Measurements from ENCODE around the gene PITX2. TPM values are rescaled to one million over a fixed set of nuclear protein-coding genes. Genes with fewer than 3 reads are reported as not detected.
A peak's percentile ranks its signal among the peaks of the same experiment; 100 is the strongest.

The PITX2 gene
- total RNA-seq, 1 experiment from 2014 or later = 8.5 TPM

- Histone ChIP-seq H3T11ph (ENCODE audit: low read length) (no peak overlapping the region), H2AK5ac (ENCODE audit: insufficient read length, low read length) (no peak overlapping the region), H3K18ac (ENCODE audit: insufficient read length, low read depth, low read length) (no peak overlapping the region), H3K79me1 (ENCODE audit: insufficient read depth, low read depth, low read length, poor library complexity, severe bottlenecking) (no peaks in the 10 kb centered on the region), H3K27me3 (ENCODE audit: insufficient read depth, low read length) (peaks cover 88% of the 10 kb centered on the region), H3K27ac (ENCODE audit: insufficient read length, low read depth, low read length) (no peak overlapping the region), H3K4me1 (ENCODE audit: insufficient read depth, low read length) (no peaks in the 10 kb centered on the region), H3K56ac (ENCODE audit: insufficient read length, low read depth, low read length) (no peak overlapping the region), H2AFZ (ENCODE audit: low read length) (no peak overlapping the region), H3K4ac (ENCODE audit: low read depth, low read length) (no peak overlapping the region), H3K4me2 (ENCODE audit: insufficient read depth, insufficient read length, low read length) (no peak overlapping the region), H3K9me3 (ENCODE audit: control insufficient read depth, low read depth, low read length) (no peaks in the 10 kb centered on the region), H2BK15ac (ENCODE audit: low read depth, low read length) (no peak overlapping the region), H3K9ac (ENCODE audit: extremely low read depth, insufficient read length, low read length) (no peak overlapping the region), H2BK120ac (ENCODE audit: low read depth, low read length, poor library complexity, severe bottlenecking) (no peak overlapping the region), H3K14ac (ENCODE audit: insufficient read depth, low read length) (no peak overlapping the region), H4K91ac (ENCODE audit: insufficient read length, low read depth, low read length) (no peak overlapping the region), H2BK5ac (ENCODE audit: insufficient read length, low read length) (no peak overlapping the region), H4K5ac (ENCODE audit: insufficient read length, low read depth, low read length) (no peak overlapping the region), H3K23ac (ENCODE audit: insufficient read length, low read depth, low read length) (no peak overlapping the region), H2BK20ac (ENCODE audit: low read depth, low read length, poor library complexity, severe bottlenecking) (no peak overlapping the region), H2BK12ac (ENCODE audit: insufficient read length, low read depth, low read length) (no peak overlapping the region), H4K20me1 (ENCODE audit: control insufficient read depth, insufficient read depth, insufficient read length) (no peaks in the 10 kb centered on the region), H3K79me2 (ENCODE audit: insufficient read depth, low read length) (no peaks in the 10 kb centered on the region), H3K23me2 (ENCODE audit: insufficient read length, low read depth, low read length, poor library complexity, severe bottlenecking) (peaks cover 24% of the 10 kb centered on the region), H4K8ac (replicated peaks; ENCODE audit: insufficient read length, low read depth, low read length) (no peak overlapping the region)
- peak; percentile 63 for DNase-seq
- Mint-ChIP-seq H3K27ac (no peak overlapping the region), H3K4me3 (no peak overlapping the region), H3K9me3 (peaks cover 0 to 10% of the 10 kb centered on the region in 2 experiments; a peak in 2 of 5 replicates), H3K36me3 (ENCODE audit: insufficient read depth in 1 of 3, low read depth in 3 of 3) (no peaks in the 10 kb centered on the region; a peak in 1 of 7 replicates), H3K27me3 (ENCODE audit: low read depth) (peaks cover 99% of the 10 kb centered on the region), H3K4me1 (peaks cover 57 to 81% of the 10 kb centered on the region in 2 experiments)
- no peak for TF ChIP-seq CTCF (conservative IDR thresholded peaks at IDR 0.05)
- no CpG with 5 or more reads among the region's 13 CpGs for WGBS (ENCODE audit: extremely low coverage, insufficient read length, low lambda C conversion rate)
Measured at GRCh38 chr4:110626532-110627153, 3.8 kb upstream of the PITX2 start.

Measured in H9 (cell line).